Neuronal stem cell (in vitro differentiated cells): ENCODE measurements around the gene RYR2.
"Not testable (repeated sequence)": the region's sequence is repeated elsewhere in the genome, so short reads cannot be mapped to it uniquely, and the experiment has no call there.

Experiments used
- DNase-seq: peaks from one replicate; pipeline ENCODE4 v3.0.0-alpha.2; 2013; ENCODE audit warnings: low spot score
- H2AFZ ChIP-seq: one replicate; pipeline ENCODE4 v1.6.1; 2013; ENCODE audit warnings: mild to moderate bottlenecking, low read length, inconsistent platforms
- H2AK5ac ChIP-seq: 2 replicates; pipeline ENCODE4 v1.6.1; 2013; ENCODE audit warnings: low read depth, mild to moderate bottlenecking, inconsistent platforms, low read length, moderate library complexity, mixed read lengths
- H2BK120ac ChIP-seq: 2 replicates; pipeline ENCODE4 v1.6.1; 2013; ENCODE audit warnings: low read depth, mild to moderate bottlenecking, inconsistent platforms, low read length, moderate library complexity, mixed read lengths
- H2BK12ac ChIP-seq: one replicate; pipeline ENCODE4 v1.6.1; 2013; ENCODE audit warnings: low read length, inconsistent platforms
- H2BK15ac ChIP-seq: 2 replicates; pipeline ENCODE4 v1.6.1; 2013; ENCODE audit warnings: mild to moderate bottlenecking, low read length, inconsistent platforms, mixed read lengths
- H2BK5ac ChIP-seq: one replicate; pipeline ENCODE4 v1.6.1; 2013; ENCODE audit warnings: inconsistent platforms, mild to moderate bottlenecking, low read length, moderate library complexity
- H3K14ac ChIP-seq: one replicate; pipeline ENCODE4 v1.6.1; 2013; ENCODE audit warnings: low read length, inconsistent platforms
- H3K18ac ChIP-seq: 2 replicates; pipeline ENCODE4 v1.6.1; 2013; ENCODE audit warnings: low read length, inconsistent platforms
- H3K23ac ChIP-seq: 2 replicates; pipeline ENCODE4 v1.6.1; 2013; ENCODE audit warnings: low read depth, mild to moderate bottlenecking, mixed read lengths, low read length, inconsistent platforms; ENCODE audit not compliant: poor library complexity
- H3K27ac ChIP-seq: replicated peaks from 3 replicates; pipeline ENCODE4 v1.5.1; 2013; ENCODE audit warnings: low read length, inconsistent platforms
- H3K27me3 ChIP-seq, 3 experiments: 2 replicates each; pipeline ENCODE4 v1.6.1; 2013; ENCODE audit warnings: low read length in 3 of 3, mild to moderate bottlenecking in 2 of 3, inconsistent platforms in 1 of 3, low read depth in 1 of 3, mixed read lengths in 1 of 3, moderate library complexity in 1 of 3; ENCODE audit not compliant: control insufficient read depth in 3 of 3, insufficient read depth in 3 of 3
- H3K36me3 ChIP-seq, 2 donors: replicated peaks in 1 of 2; 2 replicates each; pipeline ENCODE4 v1.6.1; 2013; ENCODE audit warnings: low read length in 2 of 2; ENCODE audit not compliant: control insufficient read depth in 2 of 2, insufficient read depth in 2 of 2
- H3K4ac ChIP-seq: 2 replicates; pipeline ENCODE4 v1.6.1; 2013; ENCODE audit warnings: inconsistent platforms, mild to moderate bottlenecking, low read length, moderate library complexity
- H3K4me1 ChIP-seq, 2 donors: 1 replicate in 1 of 2; 2 replicates in 1 of 2; pipeline ENCODE4 v1.6.1; 2013; ENCODE audit warnings: low read length in 2 of 2, low read depth in 1 of 2; ENCODE audit not compliant: control insufficient read depth in 2 of 2, insufficient read depth in 1 of 2
- H3K4me2 ChIP-seq: one replicate; pipeline ENCODE4 v1.6.1; 2013; ENCODE audit warnings: mild to moderate bottlenecking, low read length, inconsistent platforms; ENCODE audit not compliant: insufficient read depth, poor library complexity, severe bottlenecking
- H3K4me3 ChIP-seq, 2 donors: 2 replicates each; pipeline ENCODE4 v1.5.1; 2013; ENCODE audit warnings: low read length in 2 of 2, mild to moderate bottlenecking in 2 of 2, inconsistent platforms in 1 of 2, moderate library complexity in 1 of 2
- H3K79me1 ChIP-seq: one replicate; pipeline ENCODE4 v1.6.1; 2013; ENCODE audit warnings: low read depth, mild to moderate bottlenecking, inconsistent platforms, low read length, moderate library complexity
- H3K9ac ChIP-seq: one replicate; pipeline ENCODE4 v1.6.1; 2013; ENCODE audit warnings: mild to moderate bottlenecking, low read depth, low read length, inconsistent platforms; ENCODE audit not compliant: poor library complexity
- H3K9me3 ChIP-seq, 2 donors: replicated peaks in 1 of 2; 2 replicates each; pipeline versions ENCODE3 to v1.6.1; 2013; ENCODE audit warnings: low read length in 2 of 2, mild to moderate bottlenecking in 2 of 2, inconsistent platforms in 1 of 2, low read depth in 1 of 2, mixed read lengths in 1 of 2, moderate library complexity in 1 of 2; ENCODE audit not compliant: control insufficient read depth in 2 of 2, insufficient read depth in 1 of 2
- H4K8ac ChIP-seq: one replicate; pipeline ENCODE4 v1.6.1; 2013; ENCODE audit warnings: low read depth, mild to moderate bottlenecking, inconsistent platforms, low read length, moderate library complexity
- H4K91ac ChIP-seq: one replicate; pipeline ENCODE4 v1.6.1; 2013; ENCODE audit warnings: low read length, low read depth, mild to moderate bottlenecking, inconsistent platforms; ENCODE audit not compliant: poor library complexity
- WGBS, 2 donors: extraction: QIAGEN DNeasy Blood & Tissue Kit; methylation state at CpG; one replicate each; pipeline ENCODE4 v1.1.7; 2013; ENCODE audit warnings: missing lambda C conversion rate in 2 of 2, mixed read lengths in 1 of 2; ENCODE audit not compliant: insufficient read length in 2 of 2, insufficient replicate concordance in 1 of 2; ENCODE audit errors: extremely low coverage in 2 of 2; 5-methylcytosine and 5-hydroxymethylcytosine counted together

Gene RYR2

DNA sequence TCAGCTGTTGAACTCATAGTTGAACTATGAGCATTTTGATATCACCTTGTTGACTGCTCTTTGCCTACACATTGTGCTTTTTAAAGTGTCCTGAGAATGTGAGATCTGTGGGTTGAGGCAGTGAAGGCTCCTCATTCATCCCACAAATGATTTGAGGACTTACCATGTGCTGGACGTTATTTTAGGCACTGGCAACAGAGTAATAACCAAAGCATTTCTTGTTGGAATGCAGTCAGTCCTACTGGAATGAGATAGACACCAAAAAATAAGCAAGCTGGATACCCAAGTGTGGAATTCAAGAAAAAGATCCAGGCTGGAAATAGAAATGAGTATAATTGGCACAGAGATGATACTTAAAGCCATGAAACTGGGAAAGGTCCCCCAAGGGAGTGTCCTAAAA, 775.3 kb downstream of the RYR2 start:
- H3K4me3 ChIP-seq: no peak overlapping the region
- no CpG with 5 or more reads among the region's 1 CpG for WGBS, 2 donors
- H2AK5ac ChIP-seq: no peak overlapping the region
- H3K4me1 ChIP-seq: no peaks in the 10 kb centered on the region
- H3K36me3 ChIP-seq: no peaks in the 10 kb centered on the region
- no peak overlapping the region for H2BK5ac ChIP-seq
- H3K4me2 ChIP-seq: no peak overlapping the region
- H2BK12ac ChIP-seq: no peak overlapping the region
- H3K18ac ChIP-seq: no peak overlapping the region
- H3K27ac ChIP-seq: no peak overlapping the region
- no peak overlapping the region for H2BK120ac ChIP-seq
- H3K9me3 ChIP-seq: no peaks in the 10 kb centered on the region
- H3K4ac ChIP-seq: no peak overlapping the region
- H3K79me1 ChIP-seq: no peaks in the 10 kb centered on the region
- no peak overlapping the region for H2AFZ ChIP-seq
- H4K8ac ChIP-seq: no peak overlapping the region
- H3K27me3 ChIP-seq: no peaks in the 10 kb centered on the region
- no peak overlapping the region for H2BK15ac ChIP-seq
- no peak overlapping the region for H3K23ac ChIP-seq
- no peak for DNase-seq
- no peak overlapping the region for H3K9ac ChIP-seq
- no peak overlapping the region for H4K91ac ChIP-seq
- no peak overlapping the region for H3K14ac ChIP-seq

DNA sequence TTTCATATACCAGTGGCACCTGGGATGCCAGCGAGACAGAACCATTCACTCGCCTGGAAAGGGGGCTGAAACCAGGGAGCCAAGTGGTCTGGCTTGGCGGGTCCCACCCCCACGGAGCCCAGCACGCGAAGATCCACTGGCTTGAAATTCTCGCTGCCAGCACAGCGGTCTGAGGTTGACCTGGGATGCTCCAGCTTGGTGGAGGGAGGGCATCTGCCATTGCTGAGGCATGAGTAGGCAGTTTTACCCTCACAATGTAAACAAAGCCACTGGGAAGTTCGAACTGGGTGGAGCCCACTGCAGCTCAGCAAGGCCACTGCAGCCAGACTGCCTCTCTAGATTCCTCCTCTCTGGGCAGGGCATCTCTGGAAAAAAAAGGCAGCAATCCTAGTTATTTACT, 778.6 kb downstream of the RYR2 start:
- H4K91ac ChIP-seq, H3K27ac ChIP-seq, H2AFZ ChIP-seq, H3K36me3 ChIP-seq, H2BK120ac ChIP-seq, H3K79me1 ChIP-seq, H2BK5ac ChIP-seq, H3K23ac ChIP-seq, H3K27me3 ChIP-seq, H3K9me3 ChIP-seq, H3K18ac ChIP-seq, H3K4me2 ChIP-seq, H3K4me3 ChIP-seq, H3K4ac ChIP-seq, H4K8ac ChIP-seq, H2BK12ac ChIP-seq, DNase-seq, H2BK15ac ChIP-seq, H3K14ac ChIP-seq, H2AK5ac ChIP-seq, H3K9ac ChIP-seq, H3K4me1 ChIP-seq: not testable (repeated sequence)
- WGBS, 2 donors: no CpG with 5 or more reads among the region's 9 CpGs

GRCh38 chr1:237832858-237833257, 790.9 kb downstream of the RYR2 start:
- no peaks in the 10 kb centered on the region for H3K36me3 ChIP-seq
- no peak overlapping the region for H2BK12ac ChIP-seq
- H2AK5ac ChIP-seq: no peak overlapping the region
- H2BK15ac ChIP-seq: no peak overlapping the region
- no peak overlapping the region for H3K4me3 ChIP-seq
- no peaks in the 10 kb centered on the region for H3K79me1 ChIP-seq
- H3K9me3 ChIP-seq: peaks cover 0 to 2% of the 10 kb centered on the region in 2 donors
- H3K27me3 ChIP-seq: no peaks in the 10 kb centered on the region
- no peak overlapping the region for H3K4ac ChIP-seq
- no peak overlapping the region for H2AFZ ChIP-seq
- H3K14ac ChIP-seq: no peak overlapping the region
- H3K9ac ChIP-seq: no peak overlapping the region
- no peak overlapping the region for H3K27ac ChIP-seq
- no peak overlapping the region for H2BK120ac ChIP-seq
- H3K23ac ChIP-seq: no peak overlapping the region
- H4K8ac ChIP-seq: no peak overlapping the region
- no peak overlapping the region for H4K91ac ChIP-seq
- no CpG with 5 or more reads among the region's 7 CpGs for WGBS, 2 donors
- no peak overlapping the region for H3K4me2 ChIP-seq
- DNase-seq: no peak
- H3K18ac ChIP-seq: no peak overlapping the region
- H3K4me1 ChIP-seq: peaks cover 2 to 3% of the 10 kb centered on the region in 2 donors
- H2BK5ac ChIP-seq: no peak overlapping the region

GRCh38 chr1:237834048-237834447, 792.1 kb downstream of the RYR2 start:
- Histone ChIP-seq H2BK15ac (no peak overlapping the region), H2AK5ac (no peak overlapping the region), H3K36me3 (no peaks in the 10 kb centered on the region), H3K79me1 (no peaks in the 10 kb centered on the region), H2BK120ac (no peak overlapping the region), H3K9me3 (peaks cover 0 to 2% of the 10 kb centered on the region in 2 donors), H3K4me2 (no peak overlapping the region), H3K9ac (no peak overlapping the region), H3K23ac (no peak overlapping the region), H3K14ac (no peak overlapping the region), H2BK12ac (no peak overlapping the region), H2BK5ac (no peak overlapping the region), H4K91ac (no peak overlapping the region), H3K4me3 (no peak overlapping the region), H3K18ac (no peak overlapping the region), H3K27ac (no peak overlapping the region), H3K27me3 (no peaks in the 10 kb centered on the region), H3K4me1 (peaks cover 2 to 3% of the 10 kb centered on the region in 2 donors), H4K8ac (no peak overlapping the region), H3K4ac (no peak overlapping the region), H2AFZ (no peak overlapping the region)
- no peak for DNase-seq
- WGBS, 2 donors: no CpG with 5 or more reads among the region's 3 CpGs
